BLaER1 (cell line): ENCODE results near the gene ZNF428.
A peak's percentile ranks its signal among the peaks of the same experiment; 100 is the strongest.
"Not testable (repeated sequence)": the region's sequence is repeated elsewhere in the genome, so short reads cannot be mapped to it uniquely, and the experiment has no call there.

Source experiments
- H3K27ac ChIP-seq: shearing (Covaris generic); formaldehyde crosslinking; 2 replicates; pipeline ENCODE4 v1.8.1; 2022
- H3K27me3 ChIP-seq: shearing (Covaris generic); formaldehyde crosslinking; 2 replicates; pipeline ENCODE4 v1.8.1; 2022
- H3K36me3 ChIP-seq: shearing (Covaris generic); formaldehyde crosslinking; 2 replicates; pipeline ENCODE4 v1.8.1; 2022
- H3K4me1 ChIP-seq: shearing (Covaris generic); formaldehyde crosslinking; 2 replicates; pipeline ENCODE4 v1.8.1; 2022
- H3K4me2 ChIP-seq: shearing (Covaris generic); formaldehyde crosslinking; 2 replicates; pipeline ENCODE4 v1.8.1; 2022
- H3K4me3 ChIP-seq: shearing (Covaris generic); formaldehyde crosslinking; 2 replicates; pipeline ENCODE4 v1.8.1; 2022
- H3K9ac ChIP-seq: shearing (Covaris generic); formaldehyde crosslinking; 2 replicates; pipeline ENCODE4 v1.8.1; 2022
- H3K9me3 ChIP-seq: shearing (Covaris generic); formaldehyde crosslinking; 2 replicates; pipeline ENCODE4 v1.8.1; 2022
- H4K20me1 ChIP-seq: shearing (Covaris generic); formaldehyde crosslinking; 2 replicates; pipeline ENCODE4 v1.8.1; 2022
- Cebpa-rat ChIP-seq: shearing (Covaris generic); IDR thresholded peaks from 2 replicates; pipeline ENCODE4 v1.8.1; 2022

The ZNF428 gene

DNA sequence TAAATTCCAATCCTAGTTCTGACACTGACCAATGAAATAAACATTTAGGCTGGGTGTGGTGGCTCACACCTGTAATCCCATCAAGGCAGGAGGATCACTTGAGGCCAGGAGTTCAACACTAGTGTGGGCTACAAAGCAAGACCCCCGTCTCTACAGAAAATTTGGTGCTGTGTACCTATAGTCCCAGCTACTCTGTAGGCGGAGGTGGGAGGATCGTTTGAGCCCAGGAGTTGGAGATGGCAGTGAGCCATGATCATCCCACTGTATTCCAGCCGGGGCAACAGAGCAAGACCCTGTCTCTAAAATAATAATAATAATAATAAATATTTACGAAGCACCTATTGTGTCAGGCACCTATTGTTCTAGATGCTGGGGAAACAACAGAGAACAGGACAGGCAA lies 30.2 kb downstream of the ZNF428 start:
- H4K20me1 ChIP-seq, result peaks cover 33% of the 10 kb centered on the region; the same call in 1 of the 2 replicates
- no peak overlapping the region for H3K9ac ChIP-seq
- peaks cover 75% of the 10 kb centered on the region for H3K36me3 ChIP-seq
- peaks cover 11% of the 10 kb centered on the region for H3K9me3 ChIP-seq
- H3K27me3 ChIP-seq, result no peaks in the 10 kb centered on the region
- H3K4me1 ChIP-seq, result peaks cover 59% of the 10 kb centered on the region
- H3K4me3 ChIP-seq, result no peak overlapping the region
- no peak overlapping the region for H3K27ac ChIP-seq
- H3K4me2 ChIP-seq, result no peak overlapping the region
- TF ChIP-seq Cebpa-rat, result no peak

DNA sequence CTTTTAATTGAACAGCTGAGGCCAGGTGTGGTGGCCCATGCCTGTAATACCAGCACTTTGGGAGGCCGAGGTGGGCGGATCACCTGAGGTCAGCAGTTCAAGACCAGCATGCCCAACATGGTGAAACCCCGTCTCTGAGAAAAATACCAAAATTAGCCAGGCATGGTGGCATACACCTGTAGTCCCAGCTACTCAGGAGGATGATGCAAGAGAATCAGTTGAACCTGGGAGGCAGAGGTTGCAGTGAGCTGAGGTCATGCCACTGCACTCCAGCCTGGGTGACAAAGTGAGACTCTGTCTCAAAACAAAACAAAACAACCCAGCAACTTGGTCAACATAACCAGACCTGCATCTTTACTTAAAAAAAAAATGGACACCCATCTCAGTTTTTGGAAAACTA lies 32.4 kb downstream of the ZNF428 start:
- peaks cover 55% of the 10 kb centered on the region for H3K36me3 ChIP-seq
- not testable (repeated sequence) for H3K4me3 ChIP-seq, H3K4me2 ChIP-seq, H3K9ac ChIP-seq, H3K27me3 ChIP-seq, H3K27ac ChIP-seq
- peaks cover 72% of the 10 kb centered on the region for H3K4me1 ChIP-seq
- H4K20me1 ChIP-seq, result peaks cover 11% of the 10 kb centered on the region; the same call in 1 of the 2 replicates
- H3K9me3 ChIP-seq, result peaks cover 11% of the 10 kb centered on the region

- no peaks in the 10 kb centered on the region for H3K27me3 ChIP-seq
- peaks cover 9% of the 10 kb centered on the region; the same call in 1 of the 2 replicates for H4K20me1 ChIP-seq
- no peak overlapping the region for H3K4me3 ChIP-seq
- no peak for TF ChIP-seq Cebpa-rat
- H3K9me3 ChIP-seq, result peaks cover 11% of the 10 kb centered on the region
- H3K9ac ChIP-seq, result no peak overlapping the region
- peaks cover 48% of the 10 kb centered on the region for H3K36me3 ChIP-seq
- H3K4me2 ChIP-seq, result 0 out of 2 replicates have a peak overlapping the region, but pooled peaks have one; percentile 85
- no peak overlapping the region for H3K27ac ChIP-seq
- peaks cover 78% of the 10 kb centered on the region for H3K4me1 ChIP-seq
Measured at GRCh38 chr19:43586346-43586745, 33.1 kb downstream of the ZNF428 start.

- Histone ChIP-seq H4K20me1 (no peaks in the 10 kb centered on the region), H3K27ac (peak overlapping the region; percentile 74), H3K9me3 (peaks cover 11% of the 10 kb centered on the region), H3K9ac (no peak overlapping the region), H3K36me3 (peaks cover 29% of the 10 kb centered on the region), H3K27me3 (no peaks in the 10 kb centered on the region), H3K4me1 (peaks cover 74% of the 10 kb centered on the region), H3K4me2 (peak overlapping the region; percentile 85), H3K4me3 (no peak overlapping the region)
- TF ChIP-seq Cebpa-rat, result no peak
Measured at GRCh38 chr19:43584484-43584883, 34.9 kb downstream of the ZNF428 start.

DNA sequence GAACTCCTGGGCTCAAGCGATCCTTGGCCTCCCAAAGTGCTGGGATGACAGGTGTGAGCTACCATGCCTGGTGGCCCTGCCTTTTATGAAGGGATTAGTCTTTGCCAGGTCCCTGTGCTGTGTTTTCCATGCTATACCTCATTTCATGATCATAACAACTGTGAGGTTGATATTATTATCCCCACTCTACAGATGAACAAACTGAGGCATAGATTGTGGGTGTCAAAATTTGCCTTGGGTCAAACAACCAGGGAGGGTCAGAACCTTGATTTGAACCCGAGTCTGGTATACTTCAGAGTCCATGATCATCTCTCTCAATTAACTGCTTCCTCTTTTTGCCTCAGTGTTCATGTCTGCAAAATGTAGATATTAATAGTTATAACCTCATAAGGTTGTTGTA lies 36.9 kb downstream of the ZNF428 start:
- H3K4me2 ChIP-seq, result peak overlapping the region; percentile 35
- H3K27me3 ChIP-seq, result no peaks in the 10 kb centered on the region
- H3K4me3 ChIP-seq, result no peak overlapping the region
- no peaks in the 10 kb centered on the region for H4K20me1 ChIP-seq
- peaks cover 11% of the 10 kb centered on the region for H3K9me3 ChIP-seq
- H3K4me1 ChIP-seq, result peaks cover 76% of the 10 kb centered on the region
- no peak overlapping the region for H3K9ac ChIP-seq
- H3K36me3 ChIP-seq, result peaks cover 20% of the 10 kb centered on the region
- no peak overlapping the region for H3K27ac ChIP-seq
- TF ChIP-seq Cebpa-rat, result no peak

DNA sequence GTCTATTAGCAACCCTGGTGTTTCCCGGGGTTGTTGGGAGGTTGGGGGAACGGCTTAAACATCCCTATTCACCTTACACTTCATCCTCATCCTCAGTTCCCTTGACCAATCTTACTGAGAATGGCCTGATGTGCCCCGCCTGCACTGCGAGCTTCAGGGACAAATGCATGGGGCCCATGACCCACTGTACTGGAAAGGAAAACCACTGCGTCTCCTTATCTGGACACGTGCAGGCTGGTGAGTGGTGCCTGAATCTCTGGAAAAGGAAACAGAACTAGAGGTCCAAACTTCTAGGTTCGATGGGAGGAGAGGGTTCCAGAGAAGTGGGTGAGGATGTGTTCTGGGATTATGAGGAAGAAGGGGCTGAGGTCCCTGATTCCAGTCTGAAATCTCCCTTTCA lies 38.0 kb downstream of the ZNF428 start:
- no peak overlapping the region for H3K4me3 ChIP-seq
- H3K4me1 ChIP-seq, result peaks cover 74% of the 10 kb centered on the region
- H3K9ac ChIP-seq, result peak overlapping the region; percentile 12; the same call in 1 of the 2 replicates
- H3K27me3 ChIP-seq, result no peaks in the 10 kb centered on the region
- no peak for TF ChIP-seq Cebpa-rat
- H3K4me2 ChIP-seq, result peak overlapping the region; percentile 35
- peaks cover 11% of the 10 kb centered on the region for H3K9me3 ChIP-seq
- H3K27ac ChIP-seq, result peak overlapping the region; percentile 56
- H4K20me1 ChIP-seq, result no peaks in the 10 kb centered on the region
- H3K36me3 ChIP-seq, result peaks cover 13% of the 10 kb centered on the region

GRCh38 chr19:43578787-43579186 lies 40.6 kb downstream of the ZNF428 start:
- H3K4me3 ChIP-seq, result no peak overlapping the region
- H3K4me1 ChIP-seq, result peaks cover 67% of the 10 kb centered on the region
- no peaks in the 10 kb centered on the region for H4K20me1 ChIP-seq
- TF ChIP-seq Cebpa-rat, result no peak
- H3K36me3 ChIP-seq, result peaks cover 6% of the 10 kb centered on the region; the same call in 1 of the 2 replicates
- no peak overlapping the region; the same call in 1 of the 2 replicates for H3K4me2 ChIP-seq
- H3K27me3 ChIP-seq, result no peaks in the 10 kb centered on the region
- H3K9me3 ChIP-seq, result no peaks in the 10 kb centered on the region
- no peak overlapping the region for H3K9ac ChIP-seq
- no peak overlapping the region for H3K27ac ChIP-seq

GRCh38 chr19:43575955-43576878 lies 43.2 kb downstream of the ZNF428 start:
- Histone ChIP-seq H3K4me3 (peak overlapping the region; percentile 81), H3K27ac (peak overlapping the region; percentile 56; the same call in 1 of the 2 replicates), H3K9me3 (no peaks in the 10 kb centered on the region)

DNA sequence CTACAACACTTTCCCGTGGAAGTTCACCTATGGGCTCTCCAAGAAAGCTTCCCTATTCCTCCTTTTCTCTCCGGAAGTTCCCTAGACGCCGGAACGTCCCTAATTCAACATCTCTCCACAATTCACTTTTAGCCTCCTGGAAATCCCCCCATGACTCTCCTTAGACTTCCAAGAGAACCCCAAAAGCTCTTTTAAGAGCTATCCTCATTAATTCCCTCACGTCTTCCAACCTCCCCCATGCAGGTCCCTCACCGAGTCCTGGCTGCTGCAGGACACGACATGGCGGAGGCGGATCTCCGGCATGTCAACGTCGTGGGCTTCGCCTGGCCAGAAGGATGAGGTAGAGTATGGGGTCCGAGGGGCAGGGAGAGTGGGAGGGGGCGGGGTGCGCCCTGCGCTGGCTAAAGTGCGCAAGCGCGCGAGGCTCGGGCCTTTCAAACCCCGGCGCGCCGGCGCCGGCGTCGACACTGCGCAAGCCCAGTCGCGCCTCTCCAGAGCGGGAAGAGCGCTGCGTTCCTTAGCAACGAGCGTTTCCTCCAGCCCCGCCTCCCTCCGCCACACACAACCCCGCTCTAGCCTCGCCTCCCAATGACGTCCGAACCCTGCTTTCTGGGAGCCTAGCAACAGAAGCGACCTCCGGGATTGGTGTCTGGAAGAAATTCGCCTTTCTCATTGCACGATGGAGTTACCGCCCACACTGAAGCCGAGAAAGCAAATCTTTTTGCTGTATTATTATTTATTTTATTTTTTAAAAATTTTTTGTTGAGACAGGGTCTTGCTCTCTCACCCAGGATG lies 44.1 kb downstream of the ZNF428 start, which contains the start of the genes PINLYP and XRCC1:
PINLYP (plus strand) TSS at position 646 of the 795 bp plus-strand sequence. CDS start 1,391 bp downstream, outside the sequence.
XRCC1 (minus strand) TSS at position 372 of the 795 bp plus-strand sequence; CDS start at position 303, 69 bp downstream.
- H3K9me3 ChIP-seq, result no peaks in the 10 kb centered on the region
- H3K4me2 ChIP-seq, result peak within 1 kb of the TSS; percentile 89
- H3K36me3 ChIP-seq, result peaks cover 30% of the 10 kb centered on the region
- peaks cover 54% of the 10 kb centered on the region for H3K4me1 ChIP-seq
- H3K4me3 ChIP-seq, result peak within 1 kb of the TSS; percentile 81
- no peak for TF ChIP-seq Cebpa-rat
- no peaks in the 10 kb centered on the region for H3K27me3 ChIP-seq
- no peaks in the 10 kb centered on the region for H4K20me1 ChIP-seq
- peak within 1 kb of the TSS; percentile 71 for H3K27ac ChIP-seq
- H3K9ac ChIP-seq, result peak within 1 kb of the TSS; percentile 79

More at GRCh38 chr19:43575955-43576878, 43.2 kb downstream of the ZNF428 start:
- no peaks in the 10 kb centered on the region for H3K27me3 ChIP-seq
- H3K4me1 ChIP-seq, result peaks cover 52% of the 10 kb centered on the region
- H4K20me1 ChIP-seq, result no peaks in the 10 kb centered on the region
- peak overlapping the region; percentile 89 for H3K4me2 ChIP-seq
- TF ChIP-seq Cebpa-rat, result no peak
- H3K9ac ChIP-seq, result peak overlapping the region; percentile 61; the same call in 1 of the 2 replicates
- peaks cover 23% of the 10 kb centered on the region for H3K36me3 ChIP-seq
